BLaER1 treated with 17β-estradiol and CSF1 and Interleukin-3, amounts not matched to agents 10 nM and 100 nM (cell line): ENCODE measurements around the gene TKTL1.

Experiments used
- H3K27ac ChIP-seq, 11 experiments: shearing (Covaris generic); formaldehyde crosslinking; 2 replicates each; pipeline ENCODE4 v1.8.1; 2022
- H3K27me3 ChIP-seq, 11 experiments: shearing (Covaris generic); formaldehyde crosslinking; 2 replicates each; pipeline ENCODE4 v1.8.1; 2022
- H3K36me3 ChIP-seq, 11 experiments: shearing (Covaris generic); formaldehyde crosslinking; 2 replicates each; pipeline ENCODE4 v1.8.1; 2022
- H3K4me1 ChIP-seq, 10 experiments: shearing (Covaris generic); formaldehyde crosslinking; 2 replicates each; pipeline ENCODE4 v1.8.1; 2022
- H3K4me2 ChIP-seq, 11 experiments: shearing (Covaris generic); formaldehyde crosslinking; 2 replicates each; pipeline ENCODE4 v1.8.1; 2022
- H3K4me3 ChIP-seq, 10 experiments: shearing (Covaris generic); formaldehyde crosslinking; 2 replicates each; pipeline ENCODE4 v1.8.1; 2022
- H3K9ac ChIP-seq, 11 experiments: shearing (Covaris generic); formaldehyde crosslinking; 2 replicates each; pipeline ENCODE4 v1.8.1; 2022
- H3K9me3 ChIP-seq, 11 experiments: shearing (Covaris generic); formaldehyde crosslinking; replicated peaks in 1 of 11; 2 replicates each; pipeline ENCODE4 v1.8.1; 2022
- H4K20me1 ChIP-seq, 11 experiments: shearing (Covaris generic); formaldehyde crosslinking; 2 replicates each; pipeline ENCODE4 v1.8.1; 2022
- Cebpa-rat ChIP-seq, 11 experiments: shearing (Covaris generic); IDR thresholded peaks; 2 replicates each; pipeline ENCODE4 v1.8.1; 2022

TKTL1 gene

GRCh38 chrX:154371789-154372300, 76.2 kb downstream of the TKTL1 start:
- H3K4me2 ChIP-seq, result peak overlapping the region; percentile 75 to 94 (median 87)
- H3K27ac ChIP-seq, result peak overlapping the region in 4 of 11 experiments; percentile 15 to 43 (median 24); a peak in 5 of 22 replicates
- peaks cover 30 to 43% (median 39%) of the 10 kb centered on the region in 10 experiments for H3K4me1 ChIP-seq
- H4K20me1 ChIP-seq, result peaks cover 15 to 48% (median 24%) of the 10 kb centered on the region in 11 experiments; a peak in 20 of 22 replicates
- no peak for TF ChIP-seq Cebpa-rat (IDR thresholded peaks at IDR 0.05)
- peak overlapping the region; percentile 47 to 88 (median 62) for H3K4me3 ChIP-seq
- H3K36me3 ChIP-seq, result peaks cover 12 to 14% (median 13%) of the 10 kb centered on the region in 11 experiments
- H3K9me3 ChIP-seq, result peaks cover 15 to 77% (median 61%) of the 10 kb centered on the region in 11 experiments; a peak in 20 of 22 replicates
- H3K9ac ChIP-seq, result peak overlapping the region; percentile 45 to 71 (median 64); a peak in 19 of 22 replicates
- peaks cover 8 to 42% (median 37%) of the 10 kb centered on the region in 11 experiments for H3K27me3 ChIP-seq

GRCh38 chrX:154372612-154373022, 77.0 kb downstream of the TKTL1 start:
- H3K4me1 ChIP-seq, result peaks cover 31 to 43% (median 39%) of the 10 kb centered on the region in 10 experiments
- H3K27me3 ChIP-seq, result peaks cover 8 to 42% (median 37%) of the 10 kb centered on the region in 11 experiments
- TF ChIP-seq Cebpa-rat (IDR thresholded peaks at IDR 0.05), result no peak
- peaks cover 7 to 41% (median 17%) of the 10 kb centered on the region in 11 experiments; a peak in 20 of 22 replicates for H4K20me1 ChIP-seq
- no peak overlapping the region for H3K9ac ChIP-seq
- H3K36me3 ChIP-seq, result peaks cover 4 to 6% (median 6%) of the 10 kb centered on the region in 11 experiments; a peak in 21 of 22 replicates
- peaks cover 19 to 77% (median 57%) of the 10 kb centered on the region in 11 experiments; a peak in 20 of 22 replicates for H3K9me3 ChIP-seq
- H3K4me2 ChIP-seq, result peak overlapping the region; percentile 75 to 94 (median 87); a peak in 19 of 22 replicates
- no peak overlapping the region for H3K27ac ChIP-seq
- H3K4me3 ChIP-seq, result peak overlapping the region in 4 of 10 experiments; percentile 58 to 88 (median 76); a peak in 3 of 20 replicates

- peak overlapping the region; percentile 14 to 71 (median 60); a peak in 18 of 22 replicates for H3K9ac ChIP-seq
- TF ChIP-seq Cebpa-rat (IDR thresholded peaks at IDR 0.05), result no peak
- no peaks in the 10 kb centered on the region for H3K36me3 ChIP-seq
- H3K27ac ChIP-seq, result no peak overlapping the region; a peak in 1 of 22 replicates
- H3K9me3 ChIP-seq, result peaks cover 29 to 78% (median 59%) of the 10 kb centered on the region in 11 experiments; a peak in 21 of 22 replicates
- peak overlapping the region; percentile 78 to 90 (median 84) for H3K4me2 ChIP-seq
- peaks cover 8 to 42% (median 37%) of the 10 kb centered on the region in 11 experiments for H3K27me3 ChIP-seq
- H4K20me1 ChIP-seq, result peaks cover 0 to 31% (median 11%) of the 10 kb centered on the region in 11 experiments; a peak in 15 of 22 replicates
- peaks cover 31 to 41% (median 36%) of the 10 kb centered on the region in 10 experiments for H3K4me1 ChIP-seq
- peak overlapping the region; percentile 43 to 66 (median 54); a peak in 19 of 20 replicates for H3K4me3 ChIP-seq
These were observed 78.0 kb downstream of the TKTL1 start for GRCh38 chrX:154373340-154374306.

- Histone ChIP-seq H3K27ac (no peak within 1 kb of the TSS; a peak in 1 of 22 replicates), H3K4me1 (peaks cover 31 to 40% (median 36%) of the 10 kb centered on the region in 10 experiments), H4K20me1 (peaks cover 0 to 31% (median 10%) of the 10 kb centered on the region in 11 experiments; a peak in 15 of 22 replicates), H3K27me3 (peaks cover 8 to 42% (median 37%) of the 10 kb centered on the region in 11 experiments), H3K4me3 (peak within 1 kb of the TSS; percentile 43 to 66 (median 54); a peak in 19 of 20 replicates), H3K9me3 (peaks cover 38 to 80% (median 61%) of the 10 kb centered on the region in 11 experiments), H3K4me2 (peak within 1 kb of the TSS; percentile 78 to 90 (median 84)), H3K9ac (peak within 1 kb of the TSS; percentile 14 to 71 (median 60); a peak in 18 of 22 replicates), H3K36me3 (no peaks in the 10 kb centered on the region)
- no peak for TF ChIP-seq Cebpa-rat (IDR thresholded peaks at IDR 0.05)
These were observed 78.9 kb downstream of the TKTL1 start, which contains the start of gene FLNA for GRCh38 chrX:154374313-154375155. FLNA (minus strand) TSS chrX:154374634; CDS start chrX:154371245, 3,389 bp downstream.

- no peak for TF ChIP-seq Cebpa-rat (IDR thresholded peaks at IDR 0.05)
- Histone ChIP-seq H4K20me1 (peaks cover 0 to 31% (median 10%) of the 10 kb centered on the region in 11 experiments; a peak in 15 of 22 replicates), H3K9ac (0 out of 22 replicates have a peak overlapping the region, but pooled peaks of 2 of the 11 experiments have one; percentile 23 to 71), H3K4me3 (no peak overlapping the region), H3K27ac (no peak overlapping the region), H3K4me2 (peak overlapping the region; percentile 56 to 90 (median 82); a peak in 18 of 22 replicates), H3K4me1 (peaks cover 33 to 43% (median 37%) of the 10 kb centered on the region in 10 experiments), H3K9me3 (peaks cover 36 to 80% (median 61%) of the 10 kb centered on the region in 11 experiments), H3K36me3 (no peaks in the 10 kb centered on the region), H3K27me3 (peaks cover 8 to 42% (median 37%) of the 10 kb centered on the region in 11 experiments)
These were observed 79.5 kb downstream of the TKTL1 start for GRCh38 chrX:154375156-154375504.

GRCh38 chrX:154376774-154377173, 81.2 kb downstream of the TKTL1 start:
- Histone ChIP-seq H3K4me2 (peak overlapping the region in 7 of 11 experiments; percentile 68 to 85 (median 82); a peak in 6 of 22 replicates), H3K36me3 (peaks cover 0 to 6% (median 0%) of the 10 kb centered on the region in 11 experiments; a peak in 3 of 22 replicates), H3K9me3 (peaks cover 28 to 74% (median 61%) of the 10 kb centered on the region in 11 experiments), H3K4me3 (no peak overlapping the region), H4K20me1 (peaks cover 0 to 32% (median 16%) of the 10 kb centered on the region in 11 experiments; a peak in 15 of 22 replicates), H3K27ac (peak overlapping the region in 1 of 11 experiments; percentile 22; a peak in 1 of 22 replicates), H3K4me1 (peaks cover 39 to 50% (median 44%) of the 10 kb centered on the region in 10 experiments), H3K9ac (peak overlapping the region in 2 of 11 experiments; percentile 83 to 86; a peak in 1 of 22 replicates), H3K27me3 (peaks cover 8 to 39% (median 33%) of the 10 kb centered on the region in 11 experiments)
- no peak for TF ChIP-seq Cebpa-rat (IDR thresholded peaks at IDR 0.05)

GRCh38 chrX:154378059-154378798, 82.6 kb downstream of the TKTL1 start:
- Histone ChIP-seq H3K9ac (peak overlapping the region; percentile 63 to 89 (median 85); a peak in 21 of 22 replicates), H3K27ac (peak overlapping the region; percentile 33 to 93 (median 91); a peak in 21 of 22 replicates), H3K27me3 (peaks cover 0 to 27% (median 21%) of the 10 kb centered on the region in 11 experiments; a peak in 21 of 22 replicates), H3K4me3 (peak overlapping the region; percentile 43 to 68 (median 58)), H3K36me3 (peaks cover 0 to 9% (median 0%) of the 10 kb centered on the region in 11 experiments; a peak in 4 of 22 replicates), H3K4me2 (peak overlapping the region; percentile 68 to 88 (median 83)), H4K20me1 (peaks cover 0 to 26% (median 11%) of the 10 kb centered on the region in 11 experiments; a peak in 10 of 22 replicates), H3K4me1 (peaks cover 28 to 40% (median 35%) of the 10 kb centered on the region in 10 experiments), H3K9me3 (peaks cover 26 to 63% (median 51%) of the 10 kb centered on the region in 11 experiments)
- no peak for TF ChIP-seq Cebpa-rat (IDR thresholded peaks at IDR 0.05)
